ENCODE results near the gene SYT8.
"Not testable (repeated sequence)": the region's sequence is repeated elsewhere in the genome, so short reads cannot be mapped to it uniquely, and the experiment has no call there.

SYT8 gene

GRCh38 chr11:1834779-1835670 is at the start of gene SYT8:
SYT8 (plus strand) TSS chr11:1834990; CDS start chr11:1835106, 116 bp downstream.
- no peak for DNase-seq

GRCh38 chr11:1785749-1786413 is 48.9 kb upstream of the SYT8 start:
- DNase-seq = no peak

GRCh38 chr11:1786466-1786865 is 48.3 kb upstream of the SYT8 start:
- DNase-seq = no peak

GRCh38 chr11:1791912-1792311 is 42.9 kb upstream of the SYT8 start:
- no peak for DNase-seq

- no peak for DNase-seq
These were observed 42.3 kb upstream of the SYT8 start for GRCh38 chr11:1792461-1792860.

- no peak for DNase-seq
These were observed 41.7 kb upstream of the SYT8 start for GRCh38 chr11:1793081-1793480.

- DNase-seq = no peak
These were observed 38.3 kb upstream of the SYT8 start for GRCh38 chr11:1796413-1797011.

GRCh38 chr11:1797391-1798125 is 37.2 kb upstream of the SYT8 start:
- DNase-seq = no peak

- no peak for DNase-seq
These were observed 31.5 kb upstream of the SYT8 start for GRCh38 chr11:1803246-1803645.

GRCh38 chr11:1803835-1804519 is 30.8 kb upstream of the SYT8 start:
- DNase-seq = not testable (repeated sequence)

GRCh38 chr11:1805525-1805924 is 29.3 kb upstream of the SYT8 start:
- no peak for DNase-seq

- DNase-seq = no peak
These were observed 27.4 kb upstream of the SYT8 start for GRCh38 chr11:1807264-1807995.

GRCh38 chr11:1810761-1811160 is 24.0 kb upstream of the SYT8 start:
- no peak for DNase-seq

GRCh38 chr11:1812274-1812673 is 22.5 kb upstream of the SYT8 start:
- no peak for DNase-seq

GRCh38 chr11:1812801-1813200 is 22.0 kb upstream of the SYT8 start:
- DNase-seq = no peak

- not testable (repeated sequence) for DNase-seq
These were observed 21.4 kb upstream of the SYT8 start for GRCh38 chr11:1813356-1813755.

GRCh38 chr11:1814691-1815090 is 20.1 kb upstream of the SYT8 start:
- DNase-seq = no peak

GRCh38 chr11:1815311-1815710 is 19.5 kb upstream of the SYT8 start:
- DNase-seq = no peak

- DNase-seq = no peak
These were observed 19.0 kb upstream of the SYT8 start for GRCh38 chr11:1815751-1816150.

GRCh38 chr11:1817000-1817399 is 17.8 kb upstream of the SYT8 start:
- DNase-seq = no peak

- DNase-seq = no peak
These were observed 17.3 kb upstream of the SYT8 start for GRCh38 chr11:1817511-1817910.

- no peak for DNase-seq
These were observed 15.7 kb upstream of the SYT8 start for GRCh38 chr11:1819074-1819473.
